NCI-H1092 (cell line): Measurements from ENCODE around the gene TTC5.
A peak's percentile ranks its signal among the peaks of the same experiment; 100 is the strongest.
"Not testable (repeated sequence)": the region's sequence is repeated elsewhere in the genome, so short reads cannot be mapped to it uniquely, and the experiment has no call there.

Experiments
- DNase-seq: peaks from one replicate; lab custom pipeline; 2025; lab: John Stamatoyannopoulos, UW

The TTC5 gene

DNA sequence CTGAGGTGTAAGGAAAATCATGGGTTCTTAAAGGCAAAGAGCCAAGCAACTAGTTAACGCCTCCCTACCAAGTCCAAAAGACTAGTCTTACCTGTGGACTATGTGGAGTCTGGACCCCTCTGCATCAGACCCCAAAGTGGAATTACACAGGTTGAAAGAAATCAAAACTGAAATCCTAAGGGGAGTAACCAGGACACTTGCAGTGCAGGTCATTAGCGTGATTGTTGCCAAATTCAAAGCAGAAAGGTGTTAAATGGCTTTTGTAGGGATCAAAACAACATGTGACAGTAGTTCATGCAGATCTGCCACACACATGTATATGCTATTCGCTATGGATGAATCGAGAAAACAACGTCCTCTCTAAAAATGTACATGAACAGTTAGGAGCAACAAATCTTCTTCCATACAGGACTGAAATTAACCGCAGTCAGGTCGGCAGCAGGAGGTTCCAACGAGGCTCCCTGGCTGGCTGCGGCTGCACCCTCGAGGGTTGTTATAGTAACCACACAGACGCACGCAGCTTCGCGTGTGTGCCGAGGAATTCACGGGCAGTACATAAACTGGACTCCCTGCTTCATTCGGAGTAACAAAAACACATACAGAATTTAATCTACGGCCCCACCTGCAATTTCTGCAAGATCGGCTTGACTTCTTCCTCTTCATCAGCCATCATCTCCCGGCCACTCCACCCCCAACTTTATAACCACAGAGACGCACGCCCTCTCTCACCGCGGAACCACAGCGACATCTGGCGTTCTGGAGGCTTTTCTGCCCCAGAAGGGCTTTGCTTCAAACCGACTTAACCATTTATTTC lies at the start of gene TTC5:
Gene TTC5 (minus strand): TSS at position 687 of the 814 bp plus-strand sequence. CDS start 14 bp downstream, at position 673.
- peak; percentile 83 for DNase-seq

- DNase-seq: no peak
Observed at GRCh38 chr14:20350860-20351259, 45.1 kb upstream of the TTC5 start.

DNA sequence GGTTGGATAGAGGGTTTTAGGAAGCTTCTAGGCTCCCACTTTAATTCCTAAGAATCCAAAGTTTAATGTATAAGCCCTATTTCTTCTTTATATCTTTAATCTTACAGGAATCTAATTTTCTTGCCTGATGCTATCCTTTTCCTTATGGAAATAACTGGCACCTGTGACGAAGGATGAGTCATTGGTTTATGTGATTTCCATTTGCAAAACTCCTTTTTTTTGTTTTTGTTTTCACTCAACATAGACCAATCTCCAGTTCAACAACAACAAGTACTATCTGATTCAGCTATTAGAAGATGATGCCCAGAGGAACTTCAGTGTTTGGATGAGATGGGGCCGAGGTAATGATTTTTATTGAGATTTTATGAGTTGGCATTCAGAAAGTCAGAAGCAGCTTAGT lies 44.5 kb upstream of the TTC5 start:
- no peak for DNase-seq

- no peak for DNase-seq
Observed at GRCh38 chr14:20347747-20348146, 42.0 kb upstream of the TTC5 start.

DNA sequence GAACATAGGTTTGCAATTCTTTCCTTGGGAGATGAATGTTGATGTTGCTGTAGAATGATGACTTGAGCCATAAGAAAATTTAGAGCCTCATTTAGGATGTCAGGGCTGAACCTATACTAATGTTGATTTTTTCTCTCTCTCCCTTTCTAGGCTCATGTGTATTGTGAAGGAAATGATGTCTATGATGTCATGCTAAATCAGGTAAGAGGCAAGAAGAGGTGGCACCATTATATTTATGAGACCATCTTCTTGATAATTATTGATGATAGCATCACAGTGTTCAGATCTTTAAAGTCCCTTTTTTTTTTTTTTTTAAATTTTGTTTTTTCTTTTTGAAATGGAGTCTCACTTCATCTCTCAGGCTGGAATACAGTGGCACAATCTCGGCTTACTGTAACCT lies 41.0 kb upstream of the TTC5 start:
- no peak for DNase-seq

DNA sequence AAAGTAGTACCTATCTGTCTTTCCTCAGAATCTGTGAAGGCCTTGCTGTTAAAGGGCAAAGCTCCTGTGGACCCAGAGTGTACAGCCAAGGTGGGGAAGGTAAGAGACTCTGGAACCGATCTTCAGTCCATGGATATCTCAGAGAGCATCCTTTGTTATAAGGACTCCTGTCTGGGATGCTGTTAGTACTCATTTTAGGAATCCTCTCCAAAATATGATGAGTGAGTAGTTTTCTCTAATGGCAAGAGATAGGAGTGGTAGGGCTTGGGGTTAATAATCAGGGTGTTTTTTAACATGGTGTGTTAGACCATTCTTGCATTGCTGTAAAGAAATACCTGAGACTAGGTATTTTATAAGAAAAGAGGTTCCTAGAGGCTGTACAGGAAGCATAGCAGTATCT lies 39.6 kb upstream of the TTC5 start:
- no peak for DNase-seq

DNA sequence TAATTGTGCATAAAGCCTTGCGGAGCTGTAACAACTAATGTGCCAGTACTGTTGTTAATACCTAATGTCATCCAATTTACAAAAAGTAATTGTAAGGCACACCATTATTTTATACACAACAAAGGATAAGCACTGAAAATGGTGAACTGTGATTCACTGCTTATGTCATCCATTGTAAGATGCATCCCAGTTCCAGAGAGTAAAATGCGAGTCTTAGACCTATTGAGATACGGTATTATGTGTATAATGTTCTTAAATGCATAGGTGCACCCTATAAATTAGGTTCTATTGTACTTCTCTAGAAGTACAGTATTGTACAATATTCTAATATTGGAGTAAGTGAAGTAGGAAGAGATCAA lies 38.1 kb upstream of the TTC5 start:
- no peak for DNase-seq

DNA sequence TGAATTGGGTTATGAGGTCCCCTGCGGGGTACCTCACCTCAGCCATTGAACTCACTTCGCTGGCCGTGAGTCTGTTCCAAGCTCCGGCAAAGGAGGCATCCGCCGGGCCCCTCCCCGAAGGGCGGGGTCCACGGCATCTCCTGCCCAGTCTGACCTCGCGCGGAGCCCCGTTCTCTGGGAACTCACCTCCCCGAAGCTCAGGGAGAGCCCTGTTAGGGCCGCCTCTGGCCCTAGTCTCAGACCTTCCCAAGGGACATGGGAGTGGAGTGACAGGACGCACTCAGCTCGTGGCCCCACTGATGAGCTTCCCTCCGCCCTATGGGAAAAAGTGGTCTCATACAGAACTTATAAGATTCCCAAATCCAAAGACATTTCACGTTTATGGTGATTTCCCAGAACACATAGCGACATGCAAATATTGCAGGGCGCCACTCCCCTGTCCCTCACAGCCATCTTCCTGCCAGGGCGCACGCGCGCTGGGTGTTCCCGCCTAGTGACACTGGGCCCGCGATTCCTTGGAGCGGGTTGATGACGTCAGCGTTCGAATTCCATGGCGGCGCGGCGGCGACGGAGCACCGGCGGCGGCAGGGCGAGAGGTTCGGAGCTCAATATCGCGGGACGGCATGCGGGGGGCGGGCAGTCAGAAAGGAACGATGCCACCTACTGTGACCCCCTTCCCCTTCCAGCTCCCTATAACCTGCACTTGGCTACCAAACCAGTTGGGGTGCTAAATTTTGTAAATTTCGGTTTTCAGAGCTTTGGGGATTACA lies 37.5 kb upstream of the TTC5 start, which contains the start of gene PARP2:
Gene PARP2 (plus strand): TSS at position 544 of the 770 bp plus-strand sequence. CDS start 7 bp downstream, at position 551.
- DNase-seq: peak; percentile 100

DNA sequence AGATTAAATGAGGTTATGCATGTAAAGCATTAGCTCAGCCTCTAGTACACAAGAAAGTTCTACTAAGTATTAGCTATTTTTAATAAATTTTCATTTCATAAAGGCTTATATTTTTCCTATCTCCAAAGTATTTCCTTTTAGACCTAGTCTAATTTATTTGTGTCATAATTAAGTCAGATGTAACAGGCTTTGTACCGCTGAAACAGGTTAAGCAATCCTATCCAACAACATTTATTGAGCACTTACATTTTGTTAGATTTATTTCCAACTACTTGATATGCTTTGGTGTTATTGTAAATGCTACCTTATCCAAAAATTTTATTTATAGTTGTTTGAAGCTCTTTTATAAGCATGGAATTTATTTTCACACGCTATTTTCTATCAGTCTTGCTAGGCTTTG lies 35.9 kb upstream of the TTC5 start:
- no peak for DNase-seq

- not testable (repeated sequence) for DNase-seq
Observed at GRCh38 chr14:20341032-20341431, 35.3 kb upstream of the TTC5 start.

DNA sequence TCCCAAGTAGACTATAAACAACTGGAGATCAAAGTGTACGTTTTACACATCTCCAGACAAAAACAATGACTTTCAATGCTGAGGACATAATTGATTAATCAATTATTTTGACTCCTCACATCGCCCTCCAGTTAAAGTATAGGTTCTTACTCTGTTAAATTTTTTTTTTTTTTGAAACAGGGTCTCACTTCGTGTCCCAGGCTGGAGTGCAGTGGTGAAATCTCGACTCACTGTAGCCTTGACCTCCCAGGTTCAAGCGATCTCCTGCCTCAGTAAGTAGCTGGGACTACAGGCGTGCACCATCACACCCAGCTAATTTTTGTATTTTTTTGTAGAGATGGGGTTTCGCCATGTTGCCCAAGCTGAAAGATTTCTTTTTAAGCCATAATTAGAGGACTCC lies 28.3 kb upstream of the TTC5 start:
- no peak for DNase-seq

DNA sequence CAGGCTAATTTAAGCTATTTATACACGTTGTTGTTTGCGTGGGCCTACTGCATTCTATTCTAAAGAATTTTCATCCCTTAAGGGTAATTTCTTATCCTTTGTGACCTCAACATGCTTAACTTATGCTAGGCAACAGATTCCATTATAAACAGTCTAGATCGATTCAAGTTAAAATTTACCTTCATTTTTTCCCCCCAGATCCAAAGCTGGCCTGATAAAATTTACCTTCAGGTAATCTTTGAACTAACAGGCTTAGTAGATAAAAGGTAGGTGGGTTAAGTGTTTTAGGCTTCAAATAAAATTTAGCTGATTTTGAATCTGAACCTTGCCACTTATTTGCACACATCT lies 27.7 kb upstream of the TTC5 start:
- no peak for DNase-seq

DNA sequence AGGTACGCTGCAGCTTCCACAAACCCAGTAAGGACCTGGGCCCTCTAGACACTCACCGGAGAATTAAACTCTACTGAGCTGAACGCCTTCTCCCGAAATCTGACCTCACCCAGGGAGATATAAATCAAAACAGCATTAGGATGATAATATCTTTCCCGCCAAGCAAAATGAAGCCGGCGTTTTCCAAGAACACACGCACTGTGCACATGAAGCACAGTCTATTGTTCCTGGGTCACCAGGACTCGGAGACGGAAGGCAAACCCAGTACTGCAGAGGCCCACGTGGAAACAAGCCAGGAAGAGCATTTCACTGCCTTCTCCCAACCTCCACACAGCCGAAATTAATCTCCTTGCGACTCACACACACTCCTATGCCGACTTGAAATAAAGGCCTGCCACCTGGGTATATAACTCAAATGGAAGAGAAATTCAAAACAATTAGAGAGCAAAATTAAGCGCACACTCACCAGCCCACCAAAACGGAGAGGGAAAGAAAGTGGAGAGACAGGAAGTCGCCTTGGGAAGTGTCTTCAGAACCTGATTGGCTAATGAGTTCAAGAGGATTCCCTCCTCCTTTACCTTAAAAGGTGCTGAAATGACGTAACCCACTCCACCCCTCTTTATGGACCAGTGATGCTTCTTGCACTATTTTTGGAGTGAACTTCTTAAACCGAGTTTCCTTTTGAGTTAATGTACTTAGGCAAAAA lies 27.2 kb upstream of the TTC5 start, which contains the start of gene CCNB1IP1:
Gene CCNB1IP1 (minus strand): TSS at position 492 of the 706 bp plus-strand sequence. CDS start 16,756 bp downstream, outside the sequence.
- peak; percentile 83 for DNase-seq

DNA sequence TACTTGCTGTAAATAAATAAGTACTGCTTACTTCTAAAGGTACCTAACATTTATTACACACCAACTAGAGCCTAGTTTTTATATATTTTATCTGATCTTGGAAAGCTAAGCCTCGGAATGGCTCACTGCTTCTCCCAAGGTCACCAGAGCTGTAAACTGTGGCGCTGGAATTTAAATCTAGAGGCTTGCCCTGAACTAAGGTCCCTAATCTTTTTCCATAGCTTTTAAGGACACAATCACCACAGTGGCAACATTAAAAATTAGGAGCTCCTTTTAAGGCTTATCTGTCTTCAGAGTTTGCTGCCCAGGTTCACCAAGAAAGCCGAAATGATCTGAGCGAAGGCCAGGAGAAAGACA lies 26.7 kb upstream of the TTC5 start:
- no peak for DNase-seq

DNA sequence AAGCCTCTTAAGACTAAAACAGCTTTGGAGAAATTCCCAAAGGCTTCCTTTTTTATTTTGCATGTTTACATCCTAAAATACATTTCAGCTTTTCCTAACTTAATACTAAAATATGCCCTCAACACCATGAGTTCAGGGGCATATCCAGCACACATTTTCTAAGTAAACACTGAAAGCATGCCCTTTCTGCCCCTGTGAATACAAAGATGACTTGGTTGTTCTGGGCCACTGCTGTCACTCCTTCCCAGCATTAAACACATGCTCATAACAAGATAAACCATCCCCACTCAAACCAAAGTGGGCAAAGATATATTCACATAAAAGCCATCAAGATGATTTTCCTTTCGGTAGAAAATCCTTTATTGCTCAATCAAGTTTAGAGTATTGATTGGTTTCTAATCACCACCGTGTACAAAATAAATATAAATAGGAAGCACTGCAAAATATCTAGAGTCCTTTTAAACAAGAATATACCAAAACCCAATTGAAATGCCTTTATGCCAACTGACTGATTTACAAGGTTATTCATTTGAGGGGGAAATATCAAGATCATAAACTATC lies 25.4 kb upstream of the TTC5 start:
- DNase-seq: no peak

GRCh38 chr14:20329355-20329754 lies 23.6 kb upstream of the TTC5 start:
- DNase-seq: no peak

DNA sequence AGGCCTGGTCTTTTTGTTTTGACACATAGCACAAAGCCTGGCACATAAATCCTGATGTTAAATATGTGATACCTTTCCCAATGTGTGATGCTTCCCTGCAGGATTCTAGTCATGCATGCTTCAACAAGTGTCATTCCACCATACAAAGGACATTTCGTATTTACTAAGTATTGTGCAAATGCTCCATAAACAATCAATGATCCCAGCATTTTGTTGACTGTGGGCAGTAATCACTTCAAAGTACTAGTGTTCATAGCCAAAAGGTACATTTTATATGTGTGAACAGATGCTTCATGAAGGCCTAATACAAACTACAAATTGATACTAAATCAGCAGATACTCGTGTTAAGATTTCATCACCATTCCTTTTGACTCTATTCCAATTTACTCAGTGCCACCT lies 23.0 kb upstream of the TTC5 start:
- DNase-seq: no peak

- peak; percentile 67 for DNase-seq
Observed at GRCh38 chr14:20327005-20327869, 21.5 kb upstream of the TTC5 start.

DNA sequence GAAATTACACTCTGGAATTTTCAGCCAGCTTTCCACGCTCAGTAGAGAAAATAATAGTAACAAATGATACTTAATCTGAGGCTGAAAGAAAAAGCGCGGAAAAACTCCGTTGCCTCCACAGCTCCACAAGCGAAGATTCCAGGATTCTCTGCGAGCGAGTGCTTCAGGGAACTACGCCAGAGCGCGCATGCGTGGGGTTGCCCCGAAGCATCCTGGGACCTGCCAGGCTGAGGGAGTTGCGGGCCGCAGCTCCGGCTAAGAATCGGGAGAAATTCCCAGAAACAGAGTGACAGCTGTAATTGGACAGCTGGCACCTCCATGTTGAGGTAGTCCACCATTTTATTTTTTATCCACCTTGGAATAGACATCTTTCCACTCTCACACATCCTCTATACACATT lies 12.0 kb upstream of the TTC5 start:
- no peak for DNase-seq

DNA sequence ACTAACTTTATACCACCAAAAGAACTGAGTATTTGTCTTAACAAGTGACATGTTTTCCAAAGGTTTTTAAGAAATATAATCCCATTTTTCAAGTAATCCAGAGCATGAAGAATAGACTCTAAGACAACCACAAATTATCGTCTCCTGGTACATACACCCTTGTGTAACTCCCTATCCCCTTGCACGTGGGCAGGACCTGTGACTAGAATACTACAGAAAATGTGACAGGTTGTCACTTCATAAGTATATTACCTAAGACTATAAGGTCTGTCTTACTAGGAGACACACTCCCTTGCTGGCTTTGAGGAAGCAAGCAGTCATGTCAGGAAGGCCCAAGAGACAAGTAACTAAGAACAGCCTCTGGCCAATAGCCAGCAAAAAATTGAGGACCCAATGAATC lies 8.3 kb upstream of the TTC5 start:
- DNase-seq: no peak

GRCh38 chr14:20306079-20306423 lies 300 bp upstream of the TTC5 start:
- DNase-seq: no peak
